MM.1S (cell line): ENCODE measurements around the gene SH2D7.
A peak's percentile ranks its signal among the peaks of the same experiment; 100 is the strongest.
"Not testable (repeated sequence)": the region's sequence is repeated elsewhere in the genome, so short reads cannot be mapped to it uniquely, and the experiment has no call there.

Experiments used
- DNase-seq: peaks from one replicate; pipeline ENCODE4 v3.0.0-alpha.2; 2015
- H2AFZ ChIP-seq: fragments of 300-600 bp; sonication (generic); 2 replicates; pipeline ENCODE4 v1.6.0; 2016; ENCODE audit warnings: antibody characterized with exemption, low read length
- H3F3A ChIP-seq: fragments of 300-600 bp; sonication (generic); 2 replicates; pipeline ENCODE4 v1.6.1; 2016; ENCODE audit warnings: mild to moderate bottlenecking, antibody characterized with exemption, low read length, moderate library complexity, mixed read lengths; ENCODE audit not compliant: insufficient read depth
- H3K27ac ChIP-seq: fragments of 300-600 bp; sonication (generic); 2 replicates; pipeline ENCODE4 v1.5.1; 2016; ENCODE audit warnings: mild to moderate bottlenecking, low read length
- H3K27me3 ChIP-seq: fragments of 300-600 bp; sonication (generic); replicated peaks from 2 replicates; pipeline ENCODE4 v1.6.0; 2016; ENCODE audit warnings: low read length; ENCODE audit not compliant: insufficient read depth
- H3K36me3 ChIP-seq: fragments of 300-600 bp; sonication (generic); replicated peaks from 2 replicates; pipeline ENCODE4 v1.6.1; 2016; ENCODE audit warnings: mild to moderate bottlenecking, low read length, mixed read lengths; ENCODE audit not compliant: insufficient read depth
- H3K4me1 ChIP-seq: fragments of 300-600 bp; sonication (generic); 2 replicates; pipeline ENCODE4 v1.6.1; 2016; ENCODE audit warnings: low read length, mixed read lengths
- H3K4me2 ChIP-seq: fragments of 300-600 bp; sonication (generic); 2 replicates; pipeline ENCODE4 v1.6.0; 2016; ENCODE audit warnings: low read depth, low read length
- H3K4me3 ChIP-seq: fragments of 300-600 bp; sonication (generic); 2 replicates; pipeline ENCODE4 v1.5.1; 2016; ENCODE audit warnings: low read length, mixed read lengths
- H3K79me2 ChIP-seq: fragments of 300-600 bp; sonication (generic); 2 replicates; pipeline ENCODE4 v1.6.1; 2016; ENCODE audit warnings: mixed run types, low read length, mixed read lengths
- H3K9ac ChIP-seq: fragments of 300-600 bp; sonication (generic); 2 replicates; pipeline ENCODE4 v1.6.1; 2016; ENCODE audit warnings: low read length, mixed read lengths
- H3K9me2 ChIP-seq: fragments of 300-600 bp; sonication (generic); replicated peaks from 2 replicates; pipeline ENCODE4 v1.6.1; 2016; ENCODE audit warnings: mild to moderate bottlenecking, low read length, mixed read lengths; ENCODE audit not compliant: insufficient read depth
- H3K9me3 ChIP-seq: fragments of 300-600 bp; sonication (generic); replicated peaks from 2 replicates; pipeline ENCODE4 v1.6.1; 2016; ENCODE audit warnings: mild to moderate bottlenecking, low read length, mixed read lengths; ENCODE audit not compliant: insufficient read depth
- H4K20me1 ChIP-seq: fragments of 300-600 bp; sonication (generic); 2 replicates; pipeline ENCODE4 v1.6.1; 2016; ENCODE audit warnings: mild to moderate bottlenecking, low read length, moderate library complexity, mixed read lengths; ENCODE audit not compliant: insufficient read depth
- EZH2 ChIP-seq: fragments of 300-600 bp; sonication (generic); optimal IDR thresholded peaks from 2 replicates; pipeline ENCODE3; 2017; ENCODE audit warnings: low read depth, mild to moderate bottlenecking, antibody characterized with exemption, low read length, mixed read lengths
- EZH2phosphoT487 ChIP-seq: fragments of 300-600 bp; sonication (generic); IDR thresholded peaks from 2 replicates; pipeline ENCODE4 v1.6.1; 2018; ENCODE audit warnings: antibody characterized with exemption, low read length
- TF ChIP-seq, protein P1 (sequence below): fragments of 300-600 bp; sonication (generic); IDR thresholded peaks from 2 replicates; pipeline ENCODE4 v1.5.1; 2016; ENCODE audit warnings: antibody characterized with exemption, low read length, mixed read lengths

Gene SH2D7

DNA sequence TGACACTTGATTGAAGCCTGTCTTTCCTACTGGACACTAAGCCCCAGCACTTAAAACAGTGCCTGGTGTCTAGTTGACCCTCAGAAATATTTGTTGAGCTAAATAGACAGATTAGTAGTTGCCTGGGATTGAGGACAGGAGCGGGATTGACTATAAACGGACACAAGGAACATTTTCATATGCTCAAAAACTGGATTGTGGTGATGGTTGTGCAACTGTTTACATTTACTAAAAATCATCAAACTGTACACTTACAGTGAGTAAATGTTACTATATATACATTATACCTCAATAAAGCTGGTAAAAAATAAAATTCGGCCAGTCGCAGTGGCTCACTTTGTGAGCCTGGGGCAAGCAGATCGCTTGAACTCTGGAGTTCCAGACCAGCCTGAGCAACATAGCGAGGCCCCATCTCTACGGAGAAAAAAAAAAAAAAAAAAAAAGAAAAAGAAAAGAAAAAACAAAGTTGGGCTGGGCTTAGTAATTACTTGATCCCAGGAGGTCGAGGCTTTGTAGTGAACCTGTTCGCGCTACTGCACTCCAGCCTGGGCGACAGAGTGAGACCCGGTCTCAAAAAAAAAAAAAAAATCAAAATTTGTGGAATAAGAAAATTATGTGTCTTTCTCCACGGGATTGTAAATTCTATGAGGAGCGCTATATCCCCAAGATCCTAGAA, 56.2 kb downstream of the SH2D7 start:
- Histone ChIP-seq H3K4me2 (peak overlapping the region; percentile 76), H3K9me3 (no peaks in the 10 kb centered on the region), H3F3A (no peaks in the 10 kb centered on the region), H3K4me3 (peak overlapping the region; percentile 78), H3K79me2 (peaks cover 40% of the 10 kb centered on the region), H3K4me1 (peaks cover 11% of the 10 kb centered on the region), H3K9ac (peak overlapping the region; percentile 47; the same call in 1 of the 2 replicates), H3K27me3 (no peaks in the 10 kb centered on the region), H3K27ac (no peak overlapping the region), H3K9me2 (no peaks in the 10 kb centered on the region), H2AFZ (peak overlapping the region; percentile 17; the same call in 1 of the 2 replicates), H3K36me3 (0 out of 2 replicates have a peak, but pooled peaks cover 5% of the 10 kb centered on the region), H4K20me1 (no peaks in the 10 kb centered on the region)
- no peak for DNase-seq
- TF ChIP-seq, protein P1, sequence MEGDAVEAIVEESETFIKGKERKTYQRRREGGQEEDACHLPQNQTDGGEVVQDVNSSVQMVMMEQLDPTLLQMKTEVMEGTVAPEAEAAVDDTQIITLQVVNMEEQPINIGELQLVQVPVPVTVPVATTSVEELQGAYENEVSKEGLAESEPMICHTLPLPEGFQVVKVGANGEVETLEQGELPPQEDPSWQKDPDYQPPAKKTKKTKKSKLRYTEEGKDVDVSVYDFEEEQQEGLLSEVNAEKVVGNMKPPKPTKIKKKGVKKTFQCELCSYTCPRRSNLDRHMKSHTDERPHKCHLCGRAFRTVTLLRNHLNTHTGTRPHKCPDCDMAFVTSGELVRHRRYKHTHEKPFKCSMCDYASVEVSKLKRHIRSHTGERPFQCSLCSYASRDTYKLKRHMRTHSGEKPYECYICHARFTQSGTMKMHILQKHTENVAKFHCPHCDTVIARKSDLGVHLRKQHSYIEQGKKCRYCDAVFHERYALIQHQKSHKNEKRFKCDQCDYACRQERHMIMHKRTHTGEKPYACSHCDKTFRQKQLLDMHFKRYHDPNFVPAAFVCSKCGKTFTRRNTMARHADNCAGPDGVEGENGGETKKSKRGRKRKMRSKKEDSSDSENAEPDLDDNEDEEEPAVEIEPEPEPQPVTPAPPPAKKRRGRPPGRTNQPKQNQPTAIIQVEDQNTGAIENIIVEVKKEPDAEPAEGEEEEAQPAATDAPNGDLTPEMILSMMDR = no peak
- no peak for TF ChIP-seq EZH2phosphoT487
- TF ChIP-seq EZH2 = no peak

DNA sequence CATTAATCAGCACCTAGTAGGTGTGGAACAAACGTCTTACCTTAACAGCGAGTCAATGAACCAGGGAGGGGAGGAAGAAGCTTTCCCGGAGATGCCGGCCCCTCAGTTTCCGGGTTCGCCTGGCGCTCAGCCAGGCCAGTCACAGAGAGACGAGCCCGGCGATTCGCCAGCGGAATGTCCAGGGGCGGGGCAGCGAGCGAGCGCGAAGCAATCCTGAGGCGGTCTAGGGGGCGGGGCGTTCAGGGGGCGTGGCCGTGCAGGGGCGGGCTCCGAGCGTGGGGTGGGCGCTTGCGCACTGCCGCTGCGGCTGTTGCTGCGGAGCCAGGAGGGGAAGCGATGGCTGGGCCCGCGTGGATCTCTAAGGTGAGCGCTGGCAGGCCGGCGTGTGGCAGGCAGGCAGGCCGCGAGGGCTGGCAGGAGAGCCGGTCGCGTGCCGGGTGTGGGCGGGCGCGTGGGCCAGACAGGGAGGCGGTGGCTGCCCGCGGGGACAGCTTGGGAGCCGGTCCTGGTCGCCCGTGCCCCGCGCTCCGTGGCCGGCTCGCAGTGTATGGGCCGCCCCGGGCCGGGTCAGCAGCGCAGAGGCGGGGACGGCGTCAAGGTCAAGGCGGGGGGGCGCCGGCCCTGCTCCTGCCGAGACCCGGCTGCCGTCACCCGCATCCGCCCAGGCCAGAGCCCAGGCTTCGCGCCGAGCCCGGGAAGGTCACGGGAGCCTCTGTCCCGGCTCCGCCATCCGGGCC, 56.9 kb downstream of the SH2D7 start, which contains the start of gene IDH3A:
IDH3A (plus strand) TSS at position 295 of the 737 bp plus-strand sequence; CDS start at position 337, 42 bp downstream.
- peak within 1 kb of the TSS; percentile 78 for H3K4me3 ChIP-seq
- peak within 1 kb of the TSS; percentile 25; the same call in 1 of the 2 replicates for H3K27ac ChIP-seq
- H3K79me2 ChIP-seq = peaks cover 48% of the 10 kb centered on the region
- H3F3A ChIP-seq = no peaks in the 10 kb centered on the region
- DNase-seq = peak; percentile 98
- H3K9ac ChIP-seq = peak within 1 kb of the TSS; percentile 70
- no peak for TF ChIP-seq EZH2
- TF ChIP-seq, protein P1 = no peak
- peaks cover 11% of the 10 kb centered on the region for H3K4me1 ChIP-seq
- no peaks in the 10 kb centered on the region for H4K20me1 ChIP-seq
- no peaks in the 10 kb centered on the region for H3K9me3 ChIP-seq
- H3K27me3 ChIP-seq = no peaks in the 10 kb centered on the region
- peak within 1 kb of the TSS; percentile 95 for H3K4me2 ChIP-seq
- H3K9me2 ChIP-seq = no peaks in the 10 kb centered on the region
- H3K36me3 ChIP-seq = 0 out of 2 replicates have a peak, but pooled peaks cover 5% of the 10 kb centered on the region
- peak within 1 kb of the TSS; percentile 53 for H2AFZ ChIP-seq

DNA sequence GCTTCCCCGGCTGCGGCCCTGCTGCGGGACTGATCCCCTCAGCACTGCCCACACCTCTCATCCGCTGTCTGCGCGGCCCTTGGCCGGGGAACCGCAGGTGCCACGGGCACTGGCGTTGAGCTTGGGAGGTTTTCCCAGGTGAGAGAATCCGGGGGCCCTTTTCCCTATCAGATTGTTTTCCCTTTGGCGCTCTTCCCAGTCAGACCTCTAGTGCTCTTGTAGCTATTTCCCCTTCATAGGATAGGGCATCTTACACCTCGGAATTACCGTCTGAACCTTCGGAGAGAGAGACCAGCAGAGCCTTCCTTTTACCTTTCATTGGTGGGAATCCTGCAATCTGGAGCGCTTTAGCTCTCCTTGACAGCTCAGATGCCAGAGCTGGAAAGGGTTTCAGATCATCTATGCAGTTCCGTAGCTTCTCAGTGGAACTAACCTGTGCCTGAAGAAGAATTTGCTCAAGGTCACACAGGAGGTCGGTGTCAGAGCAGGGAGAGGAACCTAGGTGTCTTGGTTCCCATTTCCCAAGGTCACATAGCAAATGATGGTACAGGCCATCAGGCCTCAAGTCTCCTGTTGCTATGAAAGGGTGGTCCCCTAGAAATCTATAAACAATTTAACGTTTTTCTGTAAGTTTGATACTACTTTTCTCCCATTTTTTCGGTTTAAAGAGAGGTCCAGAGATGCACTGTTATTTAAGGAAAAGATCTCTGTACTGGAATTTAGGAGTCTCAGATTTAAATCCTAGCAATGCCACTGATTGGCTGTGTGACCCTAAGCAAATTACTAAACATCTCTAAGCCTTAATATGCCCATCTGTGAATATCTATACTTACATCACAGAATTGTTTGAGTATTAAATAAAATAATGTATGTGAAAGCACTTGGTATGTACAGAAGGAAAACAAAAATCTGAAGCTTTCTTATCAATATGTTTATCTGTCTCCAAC, 57.7 kb downstream of the SH2D7 start:
- peaks cover 11% of the 10 kb centered on the region for H3K4me1 ChIP-seq
- TF ChIP-seq, protein P1 = no peak
- TF ChIP-seq EZH2 (no peak), EZH2phosphoT487 (no peak)
- peaks cover 56% of the 10 kb centered on the region for H3K79me2 ChIP-seq
- peak; percentile 24 for DNase-seq
- no peaks in the 10 kb centered on the region for H3K9me2 ChIP-seq
- peak overlapping the region; percentile 95 for H3K4me2 ChIP-seq
- H3K4me3 ChIP-seq = peak overlapping the region; percentile 78
- H3K36me3 ChIP-seq = 0 out of 2 replicates have a peak, but pooled peaks cover 8% of the 10 kb centered on the region
- H3K27ac ChIP-seq = peak overlapping the region; percentile 25; the same call in 1 of the 2 replicates
- H4K20me1 ChIP-seq = peaks cover 7% of the 10 kb centered on the region; the same call in 1 of the 2 replicates
- H3K9me3 ChIP-seq = no peaks in the 10 kb centered on the region
- peak overlapping the region; percentile 70 for H3K9ac ChIP-seq
- peak overlapping the region; percentile 53; the same call in 1 of the 2 replicates for H2AFZ ChIP-seq
- H3K27me3 ChIP-seq = no peaks in the 10 kb centered on the region
- H3F3A ChIP-seq = no peaks in the 10 kb centered on the region

GRCh38 chr15:78151075-78151474, 58.7 kb downstream of the SH2D7 start:
- Histone ChIP-seq H3K79me2 (peaks cover 66% of the 10 kb centered on the region), H3K9ac (peak overlapping the region; percentile 70; the same call in 1 of the 2 replicates)

More at GRCh38 chr15:78151075-78151474, 58.7 kb downstream of the SH2D7 start:
- H3K4me3 ChIP-seq = peak overlapping the region; percentile 78; the same call in 1 of the 2 replicates
- H3K27me3 ChIP-seq, H2AFZ ChIP-seq, DNase-seq, H3K27ac ChIP-seq, H3K36me3 ChIP-seq, H4K20me1 ChIP-seq, H3K9me2 ChIP-seq, H3K9me3 ChIP-seq, H3F3A ChIP-seq: not testable (repeated sequence)
- peak overlapping the region; percentile 95; the same call in 1 of the 2 replicates for H3K4me2 ChIP-seq
- H3K4me1 ChIP-seq = peaks cover 11% of the 10 kb centered on the region
